Osteocyte (in vitro differentiated cells): ENCODE results near the gene HNRNPCL1. TPM values are rescaled to one million over a fixed set of nuclear protein-coding genes. Genes with fewer than 3 reads are reported as not detected.
"Not testable (repeated sequence)": the region's sequence is repeated elsewhere in the genome, so short reads cannot be mapped to it uniquely, and the experiment has no call there.

Experiments used
- DNase-seq: peaks from one replicate; pipeline ENCODE4 v3.0.0; 2021; ENCODE audit warnings: mixed read lengths; ENCODE audit not compliant: unreplicated experiment; ENCODE audit errors: extremely low spot score
- H3K27ac Mint-ChIP-seq: one replicate; pipeline ENCODE4 v1.8.0; 2021; ENCODE audit warnings: mild to moderate bottlenecking, mixed read lengths; ENCODE audit not compliant: unreplicated experiment
- H3K27me3 Mint-ChIP-seq: one replicate; pipeline ENCODE4 v1.8.0; 2021; ENCODE audit warnings: mixed read lengths; ENCODE audit not compliant: unreplicated experiment
- H3K36me3 Mint-ChIP-seq: one replicate; pipeline ENCODE4 v1.8.0; 2021; ENCODE audit warnings: mixed read lengths; ENCODE audit not compliant: unreplicated experiment
- H3K4me1 Mint-ChIP-seq: one replicate; pipeline ENCODE4 v1.8.0; 2021; ENCODE audit warnings: mixed read lengths; ENCODE audit not compliant: unreplicated experiment
- H3K4me3 Mint-ChIP-seq: one replicate; pipeline ENCODE4 v1.8.0; 2021; ENCODE audit warnings: mild to moderate bottlenecking, moderate library complexity, mixed read lengths; ENCODE audit not compliant: unreplicated experiment
- H3K9me3 Mint-ChIP-seq: one replicate; pipeline ENCODE4 v1.8.0; 2021; ENCODE audit warnings: mixed read lengths; ENCODE audit not compliant: unreplicated experiment
- long read RNA-seq: library from polyadenylated mRNA; unstranded; transcript quantifications from one replicate; pipeline ENCODE4 v2.0.0, GENCODE V29; 2021
- total RNA-seq: library from RNA; stranded (reverse); gene quantifications from 2 replicates; pipeline ENCODE4 v1.2.1, GENCODE V29; 2021
- TF ChIP-seq, protein P1 (sequence below): fragments of 200-600 bp; sonication (generic); IDR thresholded peaks from 2 replicates; pipeline ENCODE4 v1.5.0; 2021; ENCODE audit warnings: antibody characterized with exemption, mild to moderate bottlenecking, moderate library complexity

The HNRNPCL1 gene
- not detected in 2 replicates for total RNA-seq
- long read RNA-seq: 0 reads

DNA sequence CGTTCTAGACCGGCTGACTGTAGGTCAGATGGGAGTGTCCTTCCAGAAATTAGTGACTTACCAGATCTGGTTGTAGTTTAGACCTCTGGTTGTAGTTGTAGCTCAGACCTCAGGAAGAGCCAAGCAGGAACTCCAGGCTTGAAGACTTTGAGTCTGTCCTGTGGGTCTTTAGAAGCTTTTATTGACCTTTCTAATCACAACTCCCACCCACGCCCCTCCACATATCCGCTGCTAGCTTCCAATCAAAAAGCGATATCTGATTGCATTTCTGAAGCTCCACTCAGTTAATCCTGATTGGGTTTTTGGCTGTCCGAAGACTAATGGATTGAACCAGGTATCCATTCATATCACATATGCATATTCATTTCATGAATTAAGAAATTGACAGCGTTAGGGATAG lies at the start of gene HNRNPCL1:
HNRNPCL1 (minus strand) TSS at position 101 of the 400 bp plus-strand sequence. CDS start 431 bp downstream, outside the sequence.
- not testable (repeated sequence) for H3K4me3 Mint-ChIP-seq, H3K27me3 Mint-ChIP-seq, H3K4me1 Mint-ChIP-seq, H3K27ac Mint-ChIP-seq, DNase-seq, H3K9me3 Mint-ChIP-seq, H3K36me3 Mint-ChIP-seq

DNA sequence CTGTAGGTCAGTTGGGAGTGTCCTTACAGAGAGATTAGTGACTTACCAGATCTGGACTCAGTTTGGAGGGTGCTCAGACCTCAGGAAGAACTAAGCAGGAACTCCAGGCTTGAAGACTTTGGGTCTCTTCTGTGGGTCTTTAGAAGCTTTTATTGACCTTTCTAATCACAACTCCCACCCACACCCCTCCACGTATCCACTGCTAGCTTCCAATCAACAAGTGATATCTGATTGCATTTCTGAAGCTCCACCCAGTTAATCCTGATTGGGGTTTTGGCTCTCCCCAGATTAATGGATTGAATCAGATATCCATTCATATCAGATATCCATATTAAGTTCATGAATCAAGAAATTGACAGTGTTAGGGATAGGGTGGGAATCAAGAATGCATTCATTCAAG lies 49.6 kb upstream of the HNRNPCL1 start, which contains the start of gene PRAMEF10:
PRAMEF10 (minus strand) TSS at position 101 of the 400 bp plus-strand sequence. CDS start 2,423 bp downstream, outside the sequence.
- H3K27ac Mint-ChIP-seq, H3K9me3 Mint-ChIP-seq, H3K4me1 Mint-ChIP-seq, H3K36me3 Mint-ChIP-seq, H3K27me3 Mint-ChIP-seq, DNase-seq, H3K4me3 Mint-ChIP-seq: not testable (repeated sequence)

DNA sequence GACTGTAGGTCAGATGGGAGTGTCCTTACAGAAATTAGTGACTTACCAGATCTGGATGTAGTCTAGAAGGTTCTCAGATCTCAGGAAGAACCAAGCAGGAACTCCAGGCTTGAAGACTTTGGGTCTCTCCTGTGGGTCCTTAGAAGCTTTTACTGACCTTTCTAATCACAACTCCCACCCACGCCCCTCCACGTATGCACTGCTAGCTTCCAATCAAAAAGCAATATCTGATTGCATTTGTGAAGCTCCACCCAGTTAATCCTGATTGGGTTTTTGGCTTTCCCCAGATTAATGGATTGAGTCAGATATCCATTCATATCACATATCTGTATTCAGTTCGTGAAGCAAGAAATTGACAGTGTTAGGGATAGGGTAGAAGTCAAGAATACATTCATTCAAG lies 37.6 kb upstream of the HNRNPCL1 start, which contains the start of gene PRAMEF4:
PRAMEF4 (minus strand) TSS at position 101 of the 400 bp plus-strand sequence. CDS start 2,807 bp downstream, outside the sequence.
- H3K4me3 Mint-ChIP-seq, DNase-seq, H3K27me3 Mint-ChIP-seq, H3K4me1 Mint-ChIP-seq, H3K9me3 Mint-ChIP-seq, H3K27ac Mint-ChIP-seq, H3K36me3 Mint-ChIP-seq: not testable (repeated sequence)

DNA sequence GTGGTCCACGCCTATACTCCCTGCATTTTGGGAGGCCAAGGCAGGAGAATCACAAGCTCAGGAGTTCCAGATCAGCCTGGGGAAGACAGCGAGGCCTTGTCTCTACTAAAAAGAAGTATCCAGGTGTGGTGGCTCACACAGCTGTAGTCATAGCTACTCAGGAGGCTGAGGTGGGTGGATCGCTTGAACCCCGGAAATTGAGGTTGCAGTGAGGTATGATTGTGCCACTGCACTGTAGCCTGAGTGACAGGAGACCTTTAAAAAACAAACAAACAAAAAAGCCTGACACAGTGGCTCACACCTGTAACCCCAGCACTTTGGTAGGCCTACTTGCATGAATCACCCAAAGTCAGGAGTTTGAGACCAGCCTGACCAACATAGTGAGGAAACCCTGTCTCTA lies 29.9 kb upstream of the HNRNPCL1 start:
- not testable (repeated sequence) for H3K4me1 Mint-ChIP-seq, DNase-seq, H3K27me3 Mint-ChIP-seq, H3K27ac Mint-ChIP-seq, H3K4me3 Mint-ChIP-seq, H3K9me3 Mint-ChIP-seq, H3K36me3 Mint-ChIP-seq

DNA sequence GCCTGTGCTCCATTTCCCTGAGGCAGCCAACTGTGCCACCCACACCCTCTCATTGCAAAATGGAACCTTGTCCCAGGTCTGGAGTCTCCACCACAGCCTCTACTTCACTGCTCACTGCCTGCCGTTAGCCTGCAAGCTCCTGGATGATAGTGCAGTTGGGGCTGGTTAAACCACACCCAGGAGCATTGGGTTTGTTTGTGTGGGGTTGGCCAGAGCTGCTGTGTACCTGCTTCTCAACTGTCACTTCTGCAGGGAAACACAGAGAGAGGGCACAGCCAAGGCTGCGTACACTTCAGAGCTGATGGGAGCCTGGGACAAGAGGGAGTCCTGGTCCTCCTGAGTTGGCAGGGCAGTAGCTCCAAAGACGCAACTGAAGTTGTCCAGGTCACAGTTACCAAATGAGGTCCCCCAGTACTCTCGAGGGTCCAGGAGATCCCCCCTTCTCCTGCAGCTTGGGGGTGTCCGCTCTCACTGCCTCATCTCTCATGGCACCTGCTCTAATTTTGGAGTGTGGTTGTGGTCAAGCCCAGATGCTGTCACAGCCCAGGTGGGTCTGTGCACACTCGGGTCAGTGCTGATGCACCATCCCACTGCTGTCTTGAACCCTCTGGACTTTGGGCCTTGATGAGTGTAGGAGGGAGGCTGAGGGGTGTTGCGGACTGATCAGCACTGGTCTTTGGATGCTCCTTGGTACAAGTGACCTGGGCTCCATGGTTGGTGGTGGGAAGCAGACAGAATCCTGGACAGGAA lies 14.8 kb upstream of the HNRNPCL1 start:
- not testable (repeated sequence) for DNase-seq, H3K9me3 Mint-ChIP-seq, H3K4me3 Mint-ChIP-seq, H3K27ac Mint-ChIP-seq, H3K27me3 Mint-ChIP-seq, H3K36me3 Mint-ChIP-seq, H3K4me1 Mint-ChIP-seq

DNA sequence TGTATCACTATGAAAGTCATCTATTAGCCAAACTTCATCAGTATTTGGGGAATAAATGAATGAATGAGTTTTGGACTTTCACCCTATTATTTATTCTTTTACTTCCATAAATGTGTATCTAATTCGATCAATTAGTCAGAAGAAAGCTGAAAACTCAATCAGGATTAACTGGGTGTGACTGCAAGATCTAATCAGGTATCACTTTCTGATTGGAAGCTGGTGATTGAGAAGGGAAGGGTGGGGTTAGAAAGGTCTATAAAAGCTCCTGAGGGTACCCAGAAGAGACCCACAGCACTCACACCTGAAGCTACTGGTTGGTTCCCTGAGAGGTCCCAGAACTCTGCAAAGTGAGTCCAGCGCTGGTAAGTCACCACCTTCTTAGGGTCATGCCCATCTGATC lies 8.3 kb upstream of the HNRNPCL1 start, which contains the start of gene PRAMEF2:
PRAMEF2 (plus strand) TSS at position 301 of the 400 bp plus-strand sequence. CDS start 1,924 bp downstream, outside the sequence.
- not testable (repeated sequence) for H3K4me3 Mint-ChIP-seq, DNase-seq, H3K27ac Mint-ChIP-seq

DNA sequence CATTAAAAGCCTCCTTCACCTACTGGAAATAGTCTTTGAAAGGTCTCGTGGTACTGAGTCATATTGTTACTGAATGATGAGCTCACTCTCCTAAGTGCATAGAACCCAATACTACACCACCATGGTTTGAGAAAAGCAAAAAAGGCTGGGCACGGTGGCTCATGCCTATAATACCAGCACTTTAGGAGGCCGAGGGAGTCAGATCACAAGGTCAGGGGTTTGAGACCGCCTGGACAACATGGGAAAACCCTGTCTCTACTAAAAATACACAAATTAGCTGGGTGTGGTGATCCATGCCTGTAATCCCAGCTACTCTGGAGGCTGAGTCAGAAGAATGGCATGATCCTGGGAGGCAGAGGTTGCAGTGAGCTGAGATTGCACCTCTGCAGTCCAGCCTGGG lies 3.3 kb upstream of the HNRNPCL1 start:
- H3K9me3 Mint-ChIP-seq: peaks cover 3% of the 10 kb centered on the region
- DNase-seq: no peak
- H3K36me3 Mint-ChIP-seq: no peaks in the 10 kb centered on the region
- no peak overlapping the region for H3K27ac Mint-ChIP-seq
- TF ChIP-seq, protein P1, sequence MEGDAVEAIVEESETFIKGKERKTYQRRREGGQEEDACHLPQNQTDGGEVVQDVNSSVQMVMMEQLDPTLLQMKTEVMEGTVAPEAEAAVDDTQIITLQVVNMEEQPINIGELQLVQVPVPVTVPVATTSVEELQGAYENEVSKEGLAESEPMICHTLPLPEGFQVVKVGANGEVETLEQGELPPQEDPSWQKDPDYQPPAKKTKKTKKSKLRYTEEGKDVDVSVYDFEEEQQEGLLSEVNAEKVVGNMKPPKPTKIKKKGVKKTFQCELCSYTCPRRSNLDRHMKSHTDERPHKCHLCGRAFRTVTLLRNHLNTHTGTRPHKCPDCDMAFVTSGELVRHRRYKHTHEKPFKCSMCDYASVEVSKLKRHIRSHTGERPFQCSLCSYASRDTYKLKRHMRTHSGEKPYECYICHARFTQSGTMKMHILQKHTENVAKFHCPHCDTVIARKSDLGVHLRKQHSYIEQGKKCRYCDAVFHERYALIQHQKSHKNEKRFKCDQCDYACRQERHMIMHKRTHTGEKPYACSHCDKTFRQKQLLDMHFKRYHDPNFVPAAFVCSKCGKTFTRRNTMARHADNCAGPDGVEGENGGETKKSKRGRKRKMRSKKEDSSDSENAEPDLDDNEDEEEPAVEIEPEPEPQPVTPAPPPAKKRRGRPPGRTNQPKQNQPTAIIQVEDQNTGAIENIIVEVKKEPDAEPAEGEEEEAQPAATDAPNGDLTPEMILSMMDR: no peak
- no peaks in the 10 kb centered on the region for H3K27me3 Mint-ChIP-seq
- H3K4me3 Mint-ChIP-seq: no peak overlapping the region
- H3K4me1 Mint-ChIP-seq: no peaks in the 10 kb centered on the region

More for the DNA sequence above, 8.3 kb upstream of the HNRNPCL1 start, which contains the start of gene PRAMEF2:
- not testable (repeated sequence) for H3K9me3 Mint-ChIP-seq, H3K36me3 Mint-ChIP-seq, H3K4me1 Mint-ChIP-seq, H3K27me3 Mint-ChIP-seq

DNA sequence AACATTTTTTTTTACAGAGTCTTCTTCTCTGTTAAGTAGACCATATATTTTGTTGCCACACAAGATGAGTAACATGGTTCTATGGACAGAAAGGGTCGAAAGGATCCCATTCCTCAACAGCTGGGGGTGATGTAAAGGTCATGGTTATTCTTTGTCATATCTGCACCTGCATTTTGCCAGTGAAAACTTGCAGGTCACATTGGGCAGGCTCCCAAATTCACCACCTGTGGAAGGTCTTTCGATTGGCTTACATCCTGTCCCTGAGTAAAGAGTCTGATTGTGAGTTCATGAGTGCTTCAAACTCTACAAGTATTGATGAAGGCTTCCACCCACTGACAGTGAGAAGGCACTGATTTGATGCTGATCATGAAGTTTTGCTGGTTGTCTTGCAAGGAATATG lies 15.3 kb downstream of the HNRNPCL1 start:
- DNase-seq, H3K4me3 Mint-ChIP-seq, H3K36me3 Mint-ChIP-seq, H3K9me3 Mint-ChIP-seq, H3K27ac Mint-ChIP-seq, H3K4me1 Mint-ChIP-seq, H3K27me3 Mint-ChIP-seq: not testable (repeated sequence)

DNA sequence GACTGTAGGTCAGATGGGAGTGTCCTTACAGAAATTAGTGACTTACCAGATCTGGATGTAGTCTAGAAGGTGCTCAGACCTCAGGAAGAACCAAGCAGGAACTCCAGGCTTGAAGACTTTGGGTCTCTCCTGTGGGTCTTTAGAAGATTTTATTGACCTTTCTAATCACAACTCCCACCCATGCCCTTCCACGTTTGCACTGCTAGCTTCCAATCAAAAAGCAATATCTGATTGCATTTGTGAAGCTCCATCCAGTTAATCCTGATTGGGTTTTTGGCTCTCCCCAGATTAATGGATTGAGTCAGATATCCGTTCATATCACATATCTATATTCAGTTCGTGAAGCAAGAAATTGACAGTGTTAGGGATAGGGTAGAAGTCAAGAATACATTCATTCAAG lies 17.2 kb downstream of the HNRNPCL1 start, which contains the start of gene PRAMEF11:
PRAMEF11 (minus strand) TSS at position 101 of the 400 bp plus-strand sequence. CDS start 2,621 bp downstream, outside the sequence.
- not testable (repeated sequence) for H3K4me1 Mint-ChIP-seq, DNase-seq, H3K4me3 Mint-ChIP-seq, H3K27ac Mint-ChIP-seq, H3K27me3 Mint-ChIP-seq, H3K9me3 Mint-ChIP-seq, H3K36me3 Mint-ChIP-seq

DNA sequence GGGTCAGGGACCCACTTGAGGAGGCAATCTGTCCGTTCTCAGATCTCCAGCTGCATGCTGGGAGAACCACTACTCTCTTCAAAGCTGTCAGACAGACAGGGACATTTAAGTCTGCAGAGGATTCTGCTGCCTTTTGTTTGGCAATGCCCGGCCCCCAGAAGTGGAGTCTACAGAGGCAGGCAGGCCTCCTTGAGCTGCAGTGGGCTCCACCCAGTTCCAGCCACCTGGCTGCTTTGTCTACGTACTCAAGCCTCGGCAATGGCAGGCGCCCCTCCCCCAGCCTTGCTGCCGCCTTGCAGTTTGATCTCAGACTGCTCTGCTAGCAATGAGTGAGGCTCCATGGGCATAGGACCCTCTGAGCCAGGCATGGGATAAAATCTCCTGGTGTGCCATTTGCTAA lies 29.5 kb downstream of the HNRNPCL1 start:
- H3K9me3 Mint-ChIP-seq, H3K36me3 Mint-ChIP-seq, H3K27ac Mint-ChIP-seq, H3K27me3 Mint-ChIP-seq, H3K4me1 Mint-ChIP-seq, DNase-seq, H3K4me3 Mint-ChIP-seq: not testable (repeated sequence)
